Left ventricle myocardium inferior (tissue), 1 donor: ENCODE data around the gene OR10D3. TPM values are rescaled to one million over a fixed set of nuclear protein-coding genes. Genes with fewer than 3 reads are reported as not detected.

Experiments
- DNase-seq: peaks from one replicate; pipeline ENCODE4 v3.0.0-alpha.2; 2020
- H3K27ac ChIP-seq: fragments of 200-600 bp; replicated peaks from 2 replicates; pipeline ENCODE4 v1.8.0; 2021
- H3K27me3 ChIP-seq: fragments of 200-600 bp; 2 replicates; pipeline ENCODE4 v1.8.0; 2021; ENCODE audit warnings: low read depth
- H3K36me3 ChIP-seq: fragments of 200-600 bp; 2 replicates; pipeline ENCODE4 v1.8.0; 2021
- H3K4me1 ChIP-seq: fragments of 200-600 bp; 2 replicates; pipeline ENCODE4 v1.8.0; 2021
- H3K4me3 ChIP-seq: fragments of 200-600 bp; 2 replicates; pipeline ENCODE4 v1.8.0; 2021; ENCODE audit warnings: mild to moderate bottlenecking, moderate library complexity
- H3K9me3 ChIP-seq: fragments of 200-600 bp; replicated peaks from 2 replicates; pipeline ENCODE4 v1.8.0; 2021
- intact Hi-C: fragments of 100-400 bp; cut with micrococcal nuclease; formaldehyde crosslinking; loops from one replicate; pipeline ENCODE4 v1.11.0; 2022
- total RNA-seq: library from RNA; stranded (reverse); fragmentation: NEBNext Ultra II Directional; extraction: Animal tissue kit (Norgen Biotek cat#: 25700); gene quantifications from one replicate; pipeline ENCODE4 v1.2.1, GENCODE V29; 2021
- TF ChIP-seq, protein P1 (sequence below): fragments of 200-600 bp; IDR thresholded peaks from 2 replicates; pipeline ENCODE4 v1.8.0; 2021; ENCODE audit warnings: antibody characterized with exemption, mild to moderate bottlenecking, borderline replicate concordance
- donor health status: DM: no; HTN: yes; CAD: no; lungs with severe emphysema.

OR10D3 gene
- total RNA-seq, 1 donor from 2014 or later: not detected

DNA sequence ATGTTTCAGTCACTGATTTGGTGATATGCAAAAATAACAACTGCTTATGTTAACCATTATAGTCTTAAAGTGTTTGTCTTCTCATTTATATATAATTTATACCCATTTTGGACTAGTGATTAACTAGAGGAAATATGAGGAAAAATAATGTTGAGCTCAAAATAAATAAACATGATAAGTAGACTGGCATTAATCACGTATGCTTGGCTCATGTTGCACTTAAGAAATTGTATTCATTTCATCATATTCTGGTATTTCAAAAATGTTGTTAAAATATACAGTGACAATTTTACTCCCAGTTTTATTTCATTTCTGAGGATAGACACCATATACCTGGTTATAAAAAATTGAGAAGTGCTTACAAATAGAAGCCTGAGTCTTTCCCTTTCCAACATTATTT lies 3.8 kb upstream of the OR10D3 start:
- H3K27ac ChIP-seq: no peak overlapping the region
- TF ChIP-seq, protein P1, sequence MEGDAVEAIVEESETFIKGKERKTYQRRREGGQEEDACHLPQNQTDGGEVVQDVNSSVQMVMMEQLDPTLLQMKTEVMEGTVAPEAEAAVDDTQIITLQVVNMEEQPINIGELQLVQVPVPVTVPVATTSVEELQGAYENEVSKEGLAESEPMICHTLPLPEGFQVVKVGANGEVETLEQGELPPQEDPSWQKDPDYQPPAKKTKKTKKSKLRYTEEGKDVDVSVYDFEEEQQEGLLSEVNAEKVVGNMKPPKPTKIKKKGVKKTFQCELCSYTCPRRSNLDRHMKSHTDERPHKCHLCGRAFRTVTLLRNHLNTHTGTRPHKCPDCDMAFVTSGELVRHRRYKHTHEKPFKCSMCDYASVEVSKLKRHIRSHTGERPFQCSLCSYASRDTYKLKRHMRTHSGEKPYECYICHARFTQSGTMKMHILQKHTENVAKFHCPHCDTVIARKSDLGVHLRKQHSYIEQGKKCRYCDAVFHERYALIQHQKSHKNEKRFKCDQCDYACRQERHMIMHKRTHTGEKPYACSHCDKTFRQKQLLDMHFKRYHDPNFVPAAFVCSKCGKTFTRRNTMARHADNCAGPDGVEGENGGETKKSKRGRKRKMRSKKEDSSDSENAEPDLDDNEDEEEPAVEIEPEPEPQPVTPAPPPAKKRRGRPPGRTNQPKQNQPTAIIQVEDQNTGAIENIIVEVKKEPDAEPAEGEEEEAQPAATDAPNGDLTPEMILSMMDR: no peak
- intact Hi-C loops: no loop called here
- no peaks in the 10 kb centered on the region for H3K36me3 ChIP-seq
- H3K27me3 ChIP-seq: no peaks in the 10 kb centered on the region
- peaks cover 8% of the 10 kb centered on the region for H3K9me3 ChIP-seq
- H3K4me3 ChIP-seq: no peak overlapping the region
- no peak for DNase-seq
- H3K4me1 ChIP-seq: no peaks in the 10 kb centered on the region

DNA sequence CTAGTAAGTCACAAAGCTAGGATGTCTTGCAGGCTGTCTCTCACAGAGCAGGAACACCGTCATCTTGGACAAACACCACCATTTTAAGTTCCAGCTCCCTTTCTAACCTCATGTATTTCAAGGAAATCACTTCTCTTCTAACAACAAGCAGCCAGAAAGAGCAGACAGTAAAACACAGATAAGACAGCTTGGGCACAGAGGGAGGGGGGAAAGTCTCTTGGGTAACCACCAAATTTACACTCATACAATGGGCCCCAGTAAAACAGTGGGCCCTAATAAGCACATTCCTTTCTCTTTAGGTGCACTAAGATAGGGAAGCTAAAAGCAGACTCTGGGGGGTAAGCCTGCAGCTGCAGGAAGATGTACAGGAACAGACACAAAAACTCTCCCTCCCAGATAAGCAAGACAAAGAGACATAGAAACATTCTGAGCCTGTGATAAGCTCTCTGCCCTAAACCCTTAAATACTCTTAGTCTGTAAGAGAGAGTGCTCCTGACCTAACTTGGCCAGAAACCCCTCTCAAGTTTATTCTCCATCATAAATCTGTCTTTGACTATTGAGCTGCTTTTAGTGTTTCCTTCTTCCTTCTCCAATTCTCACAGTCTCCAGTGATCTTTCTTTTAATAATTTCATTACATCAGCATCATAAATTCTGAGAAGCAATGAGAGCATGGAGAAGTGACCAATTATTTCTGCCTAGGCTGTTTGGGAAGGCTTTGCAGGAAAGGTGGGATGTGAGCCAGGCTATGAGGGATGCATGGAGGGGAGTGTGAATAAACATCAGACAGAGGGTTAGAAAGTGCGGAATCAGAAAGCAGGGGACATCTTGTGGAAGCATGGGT lies 7.4 kb downstream of the OR10D3 start:
- Histone ChIP-seq H3K36me3 (no peaks in the 10 kb centered on the region), H3K27ac (no peak overlapping the region), H3K9me3 (no peaks in the 10 kb centered on the region), H3K27me3 (no peaks in the 10 kb centered on the region), H3K4me1 (no peaks in the 10 kb centered on the region), H3K4me3 (no peak overlapping the region)
- no peak for DNase-seq
- intact Hi-C loops: no loop called here
- TF ChIP-seq, protein P1: no peak

DNA sequence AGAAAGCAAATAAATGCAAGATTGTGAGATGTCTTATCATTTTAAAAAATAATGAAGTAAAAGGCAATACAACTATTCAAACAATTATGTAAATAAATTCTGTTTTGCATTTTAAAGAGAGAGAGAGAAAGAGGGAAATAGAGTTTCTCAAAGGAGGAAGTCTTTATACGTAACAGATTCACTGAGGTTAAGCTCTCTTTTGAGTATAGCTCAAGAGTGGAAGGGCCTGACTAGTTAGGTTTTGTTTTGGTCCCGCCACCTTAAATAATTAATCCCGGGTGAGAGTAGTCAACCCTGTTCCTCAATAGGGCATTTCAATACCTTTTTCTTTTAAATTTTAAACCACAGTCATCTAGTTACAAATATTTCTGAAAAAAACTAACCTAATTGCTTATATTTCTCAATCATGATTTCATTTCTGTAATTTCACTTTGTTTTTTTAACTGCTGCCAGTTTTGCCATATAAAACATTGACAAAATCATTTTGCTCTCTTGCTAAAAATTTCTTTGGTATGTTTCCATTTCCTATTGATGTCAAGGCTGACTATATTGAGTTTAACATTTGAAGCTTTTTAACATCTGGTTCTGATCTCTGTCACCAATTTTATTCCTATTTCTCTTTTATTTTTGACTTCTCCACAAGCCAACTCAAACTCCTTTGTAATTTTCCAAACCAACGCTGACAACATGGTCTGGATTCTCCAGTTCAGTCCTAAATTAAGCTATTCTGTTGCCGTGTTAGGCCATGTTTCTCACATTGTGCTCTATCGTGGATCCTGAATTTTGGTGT lies 10.3 kb downstream of the OR10D3 start:
- Histone ChIP-seq H3K9me3 (no peaks in the 10 kb centered on the region), H3K4me1 (no peaks in the 10 kb centered on the region), H3K27me3 (no peaks in the 10 kb centered on the region), H3K27ac (no peak overlapping the region), H3K4me3 (no peak overlapping the region), H3K36me3 (no peaks in the 10 kb centered on the region)
- no peak for DNase-seq
- TF ChIP-seq, protein P1: no peak
- intact Hi-C loops: no loop called here

DNA sequence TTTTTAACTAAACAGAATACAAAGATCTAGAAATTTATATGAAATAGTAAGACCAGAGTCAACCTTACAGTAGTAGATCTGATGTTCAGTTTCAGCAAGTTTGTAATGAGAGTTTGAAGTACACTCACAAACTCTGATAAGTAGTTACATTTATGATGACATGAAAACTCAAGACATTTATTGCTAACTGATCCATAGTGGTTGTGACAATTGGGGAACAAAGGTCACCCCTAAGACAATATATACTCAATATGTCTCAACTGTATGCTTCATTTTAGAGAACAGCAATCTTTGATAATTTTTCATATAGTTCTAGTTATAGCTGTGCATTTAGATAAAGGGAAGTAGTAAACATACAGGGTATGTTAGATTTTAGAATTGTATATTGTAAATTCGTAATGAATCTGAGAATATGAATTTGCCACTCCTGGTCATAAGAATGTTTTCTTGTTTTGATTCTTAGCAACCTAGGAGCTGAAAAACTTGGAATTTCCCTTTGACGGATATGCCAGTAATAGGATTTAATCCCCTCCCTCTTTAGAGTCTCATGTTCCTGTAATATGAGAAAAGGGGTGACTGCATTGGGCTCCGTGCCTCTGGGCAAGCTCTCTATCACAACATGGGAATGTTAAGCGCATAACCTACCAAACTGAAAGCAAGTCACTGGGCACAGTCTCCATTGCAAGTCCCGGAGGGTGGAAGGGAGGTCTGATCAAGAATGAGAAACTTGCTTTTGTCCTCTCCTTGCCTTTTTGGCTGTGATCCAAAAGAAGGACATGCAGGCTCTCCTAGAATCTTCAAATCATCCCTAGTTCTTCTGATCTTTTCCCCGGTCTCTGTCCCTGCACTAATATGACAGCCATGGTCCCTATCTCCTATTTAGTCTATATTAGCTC lies 11.4 kb downstream of the OR10D3 start:
- intact Hi-C loops: no loop called here
- Histone ChIP-seq H3K4me1 (no peaks in the 10 kb centered on the region), H3K36me3 (no peaks in the 10 kb centered on the region), H3K4me3 (no peak overlapping the region), H3K27me3 (no peaks in the 10 kb centered on the region), H3K9me3 (no peaks in the 10 kb centered on the region), H3K27ac (no peak overlapping the region)
- no peak for DNase-seq
- TF ChIP-seq, protein P1: no peak

DNA sequence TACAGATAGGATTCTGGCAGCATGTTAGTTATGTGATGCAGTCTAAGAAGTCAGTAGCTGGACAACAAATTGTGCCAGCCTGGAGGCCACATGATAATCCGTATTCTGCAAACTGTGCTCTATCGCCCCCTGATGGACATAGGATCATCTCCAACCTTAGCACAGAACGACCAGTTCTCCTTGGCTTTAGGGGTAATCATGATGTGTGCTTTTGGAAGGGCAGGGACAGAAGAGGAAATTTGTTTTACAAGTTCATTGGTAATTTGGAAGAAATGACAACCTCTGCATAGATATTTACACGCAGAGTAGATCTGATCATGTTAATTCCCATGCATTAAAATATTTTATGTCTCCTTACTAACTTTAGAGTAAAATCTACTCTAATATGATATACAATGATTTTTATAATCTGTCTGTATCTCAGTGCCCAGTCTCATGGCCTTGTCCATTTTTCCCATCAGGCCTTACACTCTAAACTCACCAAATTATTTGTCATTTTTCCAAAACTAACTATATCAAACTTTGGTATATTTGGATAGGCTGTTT lies 12.1 kb downstream of the OR10D3 start:
- TF ChIP-seq, protein P1: peak; percentile 50
- H3K27ac ChIP-seq: no peak overlapping the region
- DNase-seq: no peak
- H3K4me1 ChIP-seq: no peaks in the 10 kb centered on the region
- intact Hi-C loops: no loop called here
- no peaks in the 10 kb centered on the region for H3K9me3 ChIP-seq
- H3K4me3 ChIP-seq: no peak overlapping the region
- H3K27me3 ChIP-seq: no peaks in the 10 kb centered on the region
- H3K36me3 ChIP-seq: no peaks in the 10 kb centered on the region
